GM21786 (cell line): ENCODE results near the gene SPN.
A peak's percentile ranks its signal among the peaks of the same experiment; 100 is the strongest.
"Not testable (repeated sequence)": the region's sequence is repeated elsewhere in the genome, so short reads cannot be mapped to it uniquely, and the experiment has no call there.

Experiments
- ATAC-seq: cut with Tn5 transposase; IDR thresholded peaks from one replicate; pipeline ENCODE4 v1.9.1; 2021; ENCODE audit not compliant: unreplicated experiment

Gene SPN, protein sequence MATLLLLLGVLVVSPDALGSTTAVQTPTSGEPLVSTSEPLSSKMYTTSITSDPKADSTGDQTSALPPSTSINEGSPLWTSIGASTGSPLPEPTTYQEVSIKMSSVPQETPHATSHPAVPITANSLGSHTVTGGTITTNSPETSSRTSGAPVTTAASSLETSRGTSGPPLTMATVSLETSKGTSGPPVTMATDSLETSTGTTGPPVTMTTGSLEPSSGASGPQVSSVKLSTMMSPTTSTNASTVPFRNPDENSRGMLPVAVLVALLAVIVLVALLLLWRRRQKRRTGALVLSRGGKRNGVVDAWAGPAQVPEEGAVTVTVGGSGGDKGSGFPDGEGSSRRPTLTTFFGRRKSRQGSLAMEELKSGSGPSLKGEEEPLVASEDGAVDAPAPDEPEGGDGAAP

DNA sequence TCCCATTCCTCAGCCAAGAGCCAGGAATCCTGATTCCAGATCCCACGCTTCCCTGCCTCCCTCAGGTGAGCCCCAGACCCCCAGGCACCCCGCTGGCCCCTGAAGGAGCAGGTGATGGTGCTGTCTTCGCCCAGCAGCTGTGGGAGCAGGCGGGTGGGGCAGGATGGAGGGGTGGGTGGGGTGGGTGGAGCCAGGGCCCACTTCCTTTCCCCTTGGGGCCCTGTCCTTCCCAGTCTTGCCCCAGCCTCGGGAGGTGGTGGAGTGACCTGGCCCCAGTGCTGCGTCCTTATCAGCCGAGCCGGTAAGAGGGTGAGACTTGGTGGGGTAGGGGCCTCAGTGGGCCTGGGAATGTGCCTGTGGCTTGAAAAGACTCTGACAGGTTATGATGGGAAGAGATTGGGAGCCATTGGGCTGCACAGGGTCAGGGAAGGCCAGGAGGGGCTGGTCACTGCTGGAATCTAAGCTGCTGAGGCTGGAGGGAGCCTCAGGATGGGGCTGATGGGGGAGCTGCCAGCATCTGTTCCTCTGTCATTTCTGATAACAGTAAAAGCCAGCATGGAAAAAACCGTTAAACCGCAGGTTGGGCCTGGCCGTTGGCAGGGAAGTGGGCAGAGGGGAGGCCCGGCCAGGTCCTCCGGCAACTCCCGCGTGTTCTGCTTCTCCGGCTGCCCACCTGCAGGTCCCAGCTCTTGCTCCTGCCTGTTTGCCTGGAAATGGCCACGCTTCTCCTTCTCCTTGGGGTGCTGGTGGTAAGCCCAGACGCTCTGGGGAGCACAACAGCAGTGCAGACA, at the start of gene SPN:
Gene SPN, plus strand, starts transcription at position 232 of the 791 bp plus-strand sequence. Its CDS starts 482 bp downstream, at position 714.
- ATAC-seq: no peak

DNA sequence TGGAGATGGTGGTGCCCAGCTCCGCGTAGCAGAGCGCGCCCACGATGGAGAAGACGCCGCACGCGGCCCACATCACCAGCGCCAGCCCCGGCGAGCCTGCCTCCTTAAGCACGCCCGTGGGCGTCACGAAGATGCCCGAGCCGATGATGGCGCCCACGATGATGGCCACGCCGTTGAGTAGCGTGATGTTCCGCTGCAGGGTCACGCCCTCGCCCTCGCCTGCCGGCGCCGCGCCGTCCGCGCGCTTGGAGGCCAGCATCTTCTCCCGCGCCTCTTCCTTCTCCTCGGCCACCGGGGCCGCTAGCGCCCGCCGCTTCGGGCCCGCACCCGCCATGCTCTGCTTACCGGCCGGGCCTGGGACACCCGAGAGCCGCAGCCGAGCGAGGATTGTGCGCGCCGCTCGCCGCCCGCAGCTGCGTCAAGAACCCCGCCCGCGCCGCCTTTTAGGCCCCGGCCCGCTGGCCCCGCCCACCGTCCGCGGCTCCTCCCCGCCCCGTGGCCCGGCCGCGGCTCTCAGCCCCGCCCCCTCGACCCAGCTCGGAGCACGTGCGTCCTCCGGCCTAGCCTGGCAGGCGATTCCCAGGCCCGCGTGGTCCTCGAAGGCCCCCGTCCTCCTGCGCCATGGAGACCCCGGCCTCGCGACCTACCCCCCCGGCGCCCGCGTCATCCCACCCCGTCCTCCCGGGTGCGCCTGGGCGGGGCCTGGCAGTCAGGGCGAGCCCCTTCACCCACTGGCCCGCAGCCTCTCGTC, 49.6 kb upstream of the SPN start:
- ATAC-seq: not testable (repeated sequence)

DNA sequence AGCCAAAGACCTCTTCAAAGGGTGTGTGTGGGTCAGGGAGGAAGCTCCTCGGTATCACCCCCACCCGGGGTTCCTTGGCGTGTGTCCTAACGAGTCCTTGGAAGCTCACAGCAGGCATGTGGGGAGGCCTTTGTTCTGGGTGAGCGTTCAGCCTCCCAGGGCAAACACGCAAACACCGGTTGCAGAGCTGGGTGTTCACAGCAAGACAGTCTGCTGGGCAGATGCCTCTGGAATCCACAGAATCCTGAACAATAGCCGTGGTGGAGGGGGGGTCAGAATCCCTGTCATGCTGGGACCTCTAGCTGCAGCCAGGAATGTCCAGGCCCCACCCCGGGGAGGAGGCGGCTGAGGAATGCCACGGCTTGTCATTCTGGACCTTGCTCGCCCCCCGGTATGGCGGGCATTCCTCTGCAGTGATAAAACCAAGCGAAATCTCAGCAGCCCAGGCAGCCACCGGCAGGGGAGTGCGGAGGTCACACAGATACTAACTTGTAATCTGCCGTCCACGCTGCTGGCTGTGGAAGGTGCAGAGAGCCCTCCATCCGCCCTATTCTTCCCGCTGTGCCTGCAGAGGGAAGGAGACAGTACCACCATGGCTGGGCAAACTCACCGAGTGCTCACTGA, 48.2 kb upstream of the SPN start:
- ATAC-seq: not testable (repeated sequence)

DNA sequence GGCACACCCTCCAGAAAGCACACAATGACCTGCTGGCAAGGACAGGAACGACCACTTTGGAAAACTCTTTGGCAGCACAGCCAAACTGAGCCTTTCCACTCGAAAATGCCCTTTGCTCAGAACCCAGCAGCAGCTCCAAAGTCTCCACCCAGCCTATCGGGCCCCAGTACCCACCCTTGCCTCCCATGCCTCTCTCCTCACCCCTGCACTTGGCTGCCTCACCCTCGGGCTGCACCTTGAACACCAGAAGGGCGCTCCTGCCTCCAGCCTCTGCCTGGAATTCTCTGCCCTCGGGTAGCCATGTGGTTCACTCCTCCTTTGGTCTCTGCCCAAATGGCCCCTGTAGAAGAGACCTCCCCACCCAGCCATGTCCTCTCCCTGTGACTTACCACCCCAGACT, 46.9 kb upstream of the SPN start:
- ATAC-seq: not testable (repeated sequence)

DNA sequence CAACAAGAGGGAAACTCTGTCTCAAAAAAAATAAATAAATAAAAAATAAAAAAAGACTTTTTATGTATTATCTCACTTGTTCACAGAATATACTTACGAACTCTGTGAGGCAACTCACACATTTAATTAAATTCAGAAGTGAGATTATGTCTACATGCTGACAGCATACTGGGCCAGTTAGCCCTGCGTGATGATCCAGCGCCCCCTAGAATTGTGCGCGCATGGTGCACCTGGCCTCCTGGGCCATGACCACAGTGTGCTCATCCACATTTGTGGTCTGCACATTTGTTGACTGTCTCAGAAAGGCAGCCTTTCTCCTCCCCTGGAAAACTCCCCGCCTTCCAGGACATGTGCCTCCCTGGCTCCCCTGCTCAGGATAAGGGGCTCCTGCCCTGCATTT, 42.5 kb upstream of the SPN start:
- ATAC-seq: not testable (repeated sequence)

DNA sequence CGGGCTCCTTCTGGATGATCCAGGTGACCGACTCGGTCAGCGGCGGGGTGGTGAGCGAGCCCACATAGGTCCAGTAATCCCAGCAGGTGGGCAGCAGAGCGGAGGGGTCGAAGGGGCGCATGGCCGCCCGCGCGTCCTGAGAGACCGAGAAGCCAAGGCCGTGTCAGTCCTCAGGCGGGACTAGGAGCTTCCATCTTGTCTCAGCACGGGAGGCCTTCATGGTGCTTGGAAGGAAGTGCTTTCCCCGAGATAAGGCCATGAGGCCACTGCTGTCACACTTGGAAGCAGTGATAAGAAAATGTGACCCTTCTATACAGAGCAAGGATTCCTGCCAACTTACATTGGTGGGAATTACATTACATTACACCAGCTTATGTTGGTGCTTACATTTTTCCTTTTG, 40.3 kb upstream of the SPN start:
- not testable (repeated sequence) for ATAC-seq

DNA sequence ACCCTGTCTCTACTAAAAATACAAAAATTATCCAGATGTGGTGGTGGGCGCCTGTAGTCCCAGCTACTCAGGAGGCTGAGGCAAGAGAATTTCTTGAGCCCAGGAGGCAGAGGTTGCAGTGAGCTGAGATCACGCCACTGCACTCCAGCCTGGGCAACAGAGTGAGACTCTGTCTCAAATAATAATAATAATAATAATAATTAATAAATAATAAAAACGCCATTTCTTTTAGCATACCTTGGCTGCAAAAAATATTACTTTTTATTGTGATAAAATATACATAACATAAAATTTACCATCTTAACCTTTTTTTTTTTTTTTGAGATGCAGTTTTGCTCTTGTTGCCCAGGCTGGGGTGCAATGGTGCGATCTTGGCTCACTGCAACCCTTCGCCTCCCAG, 39.8 kb upstream of the SPN start:
- ATAC-seq: not testable (repeated sequence)

DNA sequence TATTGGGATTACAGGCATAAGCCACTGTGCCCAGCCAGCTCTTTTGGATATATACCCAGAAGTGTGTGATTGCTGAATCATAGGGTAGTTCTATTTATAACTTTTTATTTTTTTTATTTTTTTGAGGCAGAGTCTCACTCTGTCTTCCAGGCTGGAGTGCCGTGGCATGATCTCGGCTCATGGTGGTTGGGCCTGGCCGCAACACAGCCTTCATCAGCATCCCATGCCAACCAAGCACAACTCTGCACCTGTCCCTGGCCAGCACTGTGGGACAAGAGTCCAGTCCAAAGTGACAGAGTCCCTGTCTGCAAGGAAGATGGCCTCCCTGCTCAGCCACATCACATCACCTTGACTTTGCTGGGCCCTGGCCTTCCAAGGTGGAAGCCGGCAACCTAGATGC, 37.9 kb upstream of the SPN start:
- not testable (repeated sequence) for ATAC-seq

DNA sequence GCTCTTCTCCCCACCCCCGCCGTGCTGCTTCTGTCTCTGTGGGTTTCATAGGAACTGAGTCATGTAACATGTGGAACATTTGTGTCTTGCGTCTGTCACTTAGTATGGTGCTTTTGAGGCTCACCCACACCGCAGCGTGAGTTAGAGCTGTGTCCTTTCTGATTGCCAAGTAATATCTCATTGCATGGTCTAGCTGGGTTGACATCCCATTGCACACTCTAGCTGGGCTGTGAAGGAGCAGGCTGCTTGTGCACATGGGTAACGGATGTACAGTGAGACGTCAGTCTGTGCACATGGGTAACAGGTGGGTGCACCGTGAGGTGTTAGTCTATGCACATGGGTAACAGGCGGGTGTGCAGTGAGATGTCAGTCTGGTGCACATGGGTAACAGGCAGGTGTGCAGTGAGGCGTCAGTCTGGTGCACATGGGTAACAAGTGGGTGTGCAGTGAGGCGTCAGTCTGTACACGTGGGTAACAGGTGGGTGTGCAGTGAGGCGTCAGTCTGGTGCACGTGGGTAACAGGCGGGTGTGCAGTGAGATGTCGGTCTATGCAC, 36.2 kb upstream of the SPN start:
- ATAC-seq: peak; percentile 58

DNA sequence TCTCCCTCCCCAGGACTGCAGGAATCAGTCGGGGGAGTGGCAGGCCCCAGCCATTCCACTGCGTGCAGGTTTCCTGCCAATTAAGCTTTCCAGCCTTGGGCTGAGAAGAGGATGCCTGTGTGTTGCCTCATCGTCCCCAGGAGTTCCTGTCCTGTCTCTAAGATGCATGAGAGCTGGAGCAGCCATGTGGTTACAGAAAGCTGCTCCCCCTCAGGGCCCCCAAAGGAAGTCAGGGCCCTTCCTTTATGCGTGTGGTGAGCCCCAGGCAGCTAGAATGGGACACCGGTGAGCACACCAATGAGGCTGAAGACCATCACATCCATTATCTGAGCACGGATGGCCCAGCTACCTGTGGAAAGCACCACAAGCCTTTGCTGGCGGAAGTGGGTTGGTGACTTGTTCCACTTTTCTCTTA, 35.4 kb upstream of the SPN start:
- not testable (repeated sequence) for ATAC-seq

DNA sequence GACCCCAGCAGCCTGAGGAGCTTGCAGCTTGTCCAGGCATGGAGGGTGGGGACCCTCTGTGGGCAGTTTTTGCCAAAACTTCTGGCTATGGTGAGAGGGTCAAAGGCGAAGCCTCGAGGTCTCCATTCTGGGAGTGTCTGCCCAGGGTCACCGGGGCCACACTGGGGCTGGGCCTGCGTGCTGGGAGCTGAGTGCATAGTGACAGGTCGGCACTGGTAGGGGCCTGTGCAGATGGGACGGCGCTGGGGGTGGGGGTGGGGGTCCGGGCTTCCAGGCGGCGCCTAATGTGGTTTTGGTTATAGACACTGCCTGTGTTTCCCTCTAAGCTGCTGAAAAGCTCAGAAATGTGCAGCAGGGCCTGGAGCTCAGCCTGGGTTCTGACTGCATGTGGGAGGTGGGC, 34.3 kb upstream of the SPN start:
- ATAC-seq: not testable (repeated sequence)

DNA sequence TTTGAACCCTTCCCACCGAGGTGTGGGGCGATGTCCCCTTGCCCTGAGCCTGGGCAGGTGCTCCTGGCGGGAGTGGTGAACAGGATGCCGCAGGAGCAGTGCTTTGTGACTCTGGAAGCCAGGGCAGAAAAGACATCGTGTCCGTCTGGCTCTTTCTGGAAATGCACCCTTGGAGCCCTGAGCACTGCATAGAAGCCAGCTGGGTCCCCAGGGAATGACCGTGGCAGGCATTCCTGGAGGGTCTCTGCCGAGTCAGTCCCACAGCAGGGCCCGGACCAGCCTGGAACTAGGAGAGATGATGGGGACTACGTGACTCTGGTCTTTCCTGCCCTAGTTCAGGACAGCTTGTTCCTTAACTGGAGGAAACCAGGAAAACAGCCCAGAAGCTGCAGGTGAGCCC, 33.7 kb upstream of the SPN start:
- not testable (repeated sequence) for ATAC-seq

DNA sequence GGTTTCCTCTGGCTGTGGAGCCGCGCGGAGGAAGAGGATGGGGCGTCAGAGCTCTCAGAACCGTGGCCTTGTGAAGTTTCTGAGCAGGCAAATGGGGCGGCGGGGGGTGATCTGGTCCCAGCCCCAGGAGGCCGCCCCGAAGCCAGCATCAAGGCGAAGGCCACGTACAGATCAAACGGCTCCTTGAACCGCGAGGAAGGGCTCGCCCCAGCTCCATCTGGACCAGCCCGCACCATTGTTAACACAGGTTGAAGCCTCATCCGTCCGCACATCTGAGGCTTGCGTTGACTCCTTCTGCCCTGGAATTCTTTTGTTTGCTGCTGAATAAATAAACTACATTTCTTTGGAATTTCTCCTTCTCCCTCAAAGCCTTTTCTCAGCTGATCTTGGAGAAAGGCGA, 31.4 kb upstream of the SPN start:
- ATAC-seq: not testable (repeated sequence)

DNA sequence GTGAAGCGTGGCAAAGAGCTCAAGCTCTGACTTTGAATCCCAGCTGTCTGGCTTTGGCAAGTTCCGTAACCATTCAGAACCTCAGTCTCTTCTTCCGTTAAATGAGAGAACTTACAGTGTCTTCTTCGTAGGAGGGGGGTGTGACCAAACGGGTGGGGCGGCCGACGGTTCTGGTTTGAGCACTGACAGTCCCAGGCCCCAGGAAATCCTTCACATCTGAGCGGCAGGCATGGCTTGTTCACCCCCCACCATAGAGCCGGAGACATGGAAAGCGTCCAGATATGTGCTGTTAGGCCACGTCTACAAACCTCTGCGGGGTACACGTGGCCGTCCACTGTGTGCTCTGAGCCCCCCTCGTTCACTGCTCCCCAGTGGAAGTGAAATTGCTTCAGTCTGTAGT, 27.1 kb upstream of the SPN start:
- ATAC-seq: not testable (repeated sequence)

DNA sequence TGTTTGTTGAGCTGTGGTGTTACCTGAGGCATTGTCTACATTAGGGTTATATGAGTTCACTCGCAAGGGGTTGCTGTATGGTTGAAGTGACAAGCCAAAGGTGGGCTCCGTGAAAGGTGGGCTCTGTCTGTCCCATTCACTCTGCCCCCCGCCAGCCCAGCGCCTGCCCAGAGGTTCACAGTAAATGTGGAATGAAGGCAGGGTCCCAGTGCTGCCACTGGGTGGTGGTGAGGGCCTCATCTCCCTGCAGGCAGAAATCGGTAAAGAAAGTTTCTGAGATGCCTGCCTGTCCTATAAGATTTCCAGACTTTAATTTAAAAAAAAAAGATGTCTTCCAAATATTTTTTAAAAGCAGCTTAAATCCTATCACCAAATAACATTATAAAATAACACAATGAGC, 26.7 kb upstream of the SPN start:
- ATAC-seq: not testable (repeated sequence)

DNA sequence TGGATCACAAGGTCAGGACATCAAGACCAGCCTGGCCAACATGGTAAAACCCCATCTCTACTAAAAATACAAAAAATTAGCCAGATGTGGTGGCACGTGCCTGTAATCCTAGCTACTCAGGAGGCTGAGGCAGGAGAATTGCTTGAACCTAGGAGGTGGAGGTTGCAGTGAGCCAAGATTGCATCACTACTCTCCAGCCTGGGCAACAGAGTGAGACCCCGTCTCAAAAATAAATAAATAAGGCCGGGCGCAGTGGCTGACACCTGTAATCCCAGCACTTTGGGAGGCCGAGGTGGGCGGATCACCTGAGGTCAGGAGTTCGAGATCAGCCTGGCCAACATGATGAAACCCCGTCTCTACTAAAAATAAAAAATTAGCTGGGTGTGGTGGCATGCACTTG, 24.3 kb upstream of the SPN start:
- ATAC-seq: not testable (repeated sequence)

DNA sequence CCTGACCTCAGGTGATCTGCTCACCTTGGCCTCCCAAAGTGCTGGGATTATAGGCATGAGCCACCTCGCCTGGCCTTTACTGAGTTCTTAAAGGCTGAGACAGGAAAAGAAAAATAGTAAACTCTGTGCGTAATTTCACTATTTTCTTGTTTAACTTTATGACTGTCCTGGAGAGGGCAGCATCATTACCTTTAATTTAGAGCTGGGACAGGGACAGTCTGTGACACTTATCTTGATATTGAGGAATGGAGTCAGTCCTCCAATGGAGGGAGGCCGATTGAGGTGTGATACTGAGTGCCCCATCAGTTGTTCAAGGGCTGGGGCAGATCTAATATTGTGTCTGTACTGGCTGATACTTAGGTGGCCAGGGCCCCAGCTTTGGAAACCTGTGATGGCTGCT, 21.5 kb upstream of the SPN start:
- ATAC-seq: no peak

DNA sequence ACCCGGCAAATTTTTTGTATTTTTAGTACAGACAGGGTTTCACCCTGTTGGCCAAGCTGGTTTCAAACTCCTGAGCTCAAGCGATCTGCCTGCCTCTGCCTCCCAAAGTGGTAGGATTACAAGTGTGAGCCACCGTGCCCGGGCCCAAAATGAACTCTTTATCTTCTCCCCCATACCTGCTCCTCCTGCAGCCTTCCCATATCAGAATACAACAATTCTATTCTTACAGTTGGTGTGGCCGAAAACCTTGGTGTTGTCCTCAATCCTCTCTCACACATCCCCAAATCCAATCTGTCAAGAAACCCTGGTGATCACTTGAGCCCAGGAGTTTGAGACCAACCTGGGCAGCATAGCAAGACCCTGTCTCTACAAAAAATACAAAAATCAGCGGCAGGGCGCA, 19.5 kb upstream of the SPN start:
- no peak for ATAC-seq

DNA sequence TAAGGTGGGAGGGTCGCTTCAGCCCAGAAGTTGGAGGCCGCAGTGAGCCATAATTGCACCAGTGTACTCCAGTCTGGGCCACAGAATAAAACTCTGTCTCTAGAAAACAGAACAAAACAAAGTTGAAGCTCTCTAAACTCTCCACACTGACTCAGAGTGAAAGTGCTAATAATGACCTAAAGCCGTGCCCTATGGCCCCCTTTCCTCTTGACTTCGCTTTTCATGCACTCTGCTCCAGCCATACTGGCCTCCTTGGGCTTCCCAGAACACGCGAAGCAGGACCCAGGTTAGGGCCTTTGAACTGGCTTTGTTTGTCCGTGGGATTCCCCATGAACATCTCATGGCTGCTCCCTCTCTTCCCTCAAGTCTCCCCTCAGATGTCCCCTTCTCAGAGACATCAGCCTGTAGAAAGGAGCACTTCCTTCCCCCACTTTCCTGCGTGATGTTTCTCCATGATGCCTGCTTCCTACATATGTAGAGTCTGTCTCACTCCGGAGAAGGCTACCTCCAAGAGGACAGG, 18.6 kb upstream of the SPN start:
- ATAC-seq: peak; percentile 67

DNA sequence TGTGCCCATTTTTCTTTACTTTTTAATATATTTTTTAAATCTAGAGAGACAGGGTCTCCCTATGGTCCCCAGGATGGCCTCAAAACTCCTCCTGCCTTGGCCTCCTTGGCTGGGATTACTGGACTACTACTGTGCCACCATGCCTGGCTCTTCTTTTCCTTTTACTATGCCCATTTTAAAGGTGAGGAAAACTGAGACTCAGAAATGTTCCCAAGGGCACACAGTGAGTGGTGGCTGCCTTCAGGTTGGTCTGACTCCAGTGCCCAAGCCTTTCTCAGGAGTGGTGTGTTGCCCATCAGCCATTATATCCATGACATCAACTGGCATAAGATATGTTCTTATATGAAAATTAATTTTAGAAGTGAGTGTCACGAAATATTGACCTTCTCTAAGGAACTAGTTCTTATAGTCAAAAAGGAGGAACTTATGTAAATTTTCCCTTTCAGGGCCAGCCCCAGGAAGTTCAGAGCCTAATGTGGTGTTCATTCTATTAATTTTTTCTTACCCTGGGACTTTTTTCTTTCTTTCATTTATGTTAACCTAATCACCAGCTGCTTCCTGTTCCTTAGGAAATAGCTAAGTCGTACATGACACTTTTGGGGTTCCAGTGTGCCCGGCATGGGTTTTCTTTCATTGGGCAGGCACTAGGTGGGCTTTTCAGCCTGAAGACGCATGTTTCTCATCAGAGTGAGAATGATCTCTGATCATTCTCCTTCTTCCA, 17.9 kb upstream of the SPN start:
- no peak for ATAC-seq
